ENCODE data around the gene TFDP1.

- no peak for TF ChIP-seq TCF12 (IDR thresholded peaks at IDR 0.05)
- no peak for TF ChIP-seq FOXJ3 (CRISPR knock-in tag; IDR thresholded peaks at IDR 0.05)
- TF ChIP-seq CTCF (IDR thresholded peaks at IDR 0.05), result no peak
- TF ChIP-seq EP300 (IDR thresholded peaks at IDR 0.05; ENCODE audit: borderline replicate concordance in 1 of 2, low read depth in 1 of 2, low read length in 1 of 2), result no peak
- no peak for TF ChIP-seq MAX (IDR thresholded peaks at IDR 0.05; ENCODE audit: low read depth)
- no peak for TF ChIP-seq SMC3 (IDR thresholded peaks at IDR 0.05; ENCODE audit: low read depth, low read length)
- TF ChIP-seq NRF1 (IDR thresholded peaks at IDR 0.05; ENCODE audit: low read depth, low read length), result no peak
- no peak for TF ChIP-seq PBX3 (IDR thresholded peaks at IDR 0.05)
- TF ChIP-seq RAD21 (IDR thresholded peaks at IDR 0.05; ENCODE audit: low read length), result no peak
- no peak for TF ChIP-seq TAF1 (IDR thresholded peaks at IDR 0.05; ENCODE audit: borderline replicate concordance, low read depth, low read length)
- TF ChIP-seq RFX5 (IDR thresholded peaks at IDR 0.05; ENCODE audit: low read length), result no peak
Observed at GRCh38 chr13:113595131-113595530, 10.6 kb downstream of the TFDP1 start.

Measured in SK-N-SH (cell line).